G401.6 (cell line): ENCODE data around the gene IQCM.
"Not testable (repeated sequence)": the region's sequence is repeated elsewhere in the genome, so short reads cannot be mapped to it uniquely, and the experiment has no call there.

Experiments
- FAIRE-seq: peaks from 2 replicates; lab custom pipeline; 2012; peaks lifted over from hg19 to GRCh38; lab: Jason Lieb, UNC

IQCM gene

DNA sequence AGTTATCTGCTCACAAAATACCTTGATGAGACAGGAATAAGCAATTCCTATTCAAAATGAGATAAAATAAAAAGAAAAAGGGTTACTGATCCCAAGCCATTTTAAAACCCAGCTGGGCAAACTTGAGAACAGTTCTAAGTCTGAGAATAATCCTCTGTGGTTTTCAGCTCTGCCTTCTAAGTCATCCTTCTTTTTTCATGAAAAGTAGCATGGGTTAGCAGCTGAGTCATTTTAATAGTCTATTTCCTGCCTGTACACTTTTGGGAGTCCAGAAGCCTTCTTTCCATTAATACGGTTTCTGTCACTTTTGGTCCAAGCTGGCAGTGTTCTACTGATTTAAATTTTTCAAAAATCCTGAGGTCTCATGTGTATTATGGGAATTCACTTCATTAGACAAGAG lies 374.3 kb downstream of the IQCM start:
- FAIRE-seq: no peak

DNA sequence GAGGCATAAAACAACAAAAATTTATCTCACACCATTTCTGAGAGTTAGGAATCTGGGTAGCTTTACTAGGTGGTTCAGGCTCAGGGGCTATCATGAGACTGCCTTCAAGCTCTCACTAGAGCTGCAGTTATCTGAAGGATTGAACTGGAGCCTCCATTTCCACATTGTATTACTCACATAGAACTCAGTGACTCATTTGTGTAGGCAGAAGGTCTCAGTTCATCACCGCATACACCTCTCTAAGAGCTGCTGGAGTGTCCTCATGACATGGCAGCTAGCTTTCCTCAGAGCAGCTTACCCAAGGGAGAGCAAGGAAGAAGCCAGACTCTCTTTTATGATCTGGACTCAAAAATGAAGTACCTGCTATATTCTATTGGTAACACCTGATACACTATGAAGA lies 389.2 kb downstream of the IQCM start:
- FAIRE-seq: no peak

DNA sequence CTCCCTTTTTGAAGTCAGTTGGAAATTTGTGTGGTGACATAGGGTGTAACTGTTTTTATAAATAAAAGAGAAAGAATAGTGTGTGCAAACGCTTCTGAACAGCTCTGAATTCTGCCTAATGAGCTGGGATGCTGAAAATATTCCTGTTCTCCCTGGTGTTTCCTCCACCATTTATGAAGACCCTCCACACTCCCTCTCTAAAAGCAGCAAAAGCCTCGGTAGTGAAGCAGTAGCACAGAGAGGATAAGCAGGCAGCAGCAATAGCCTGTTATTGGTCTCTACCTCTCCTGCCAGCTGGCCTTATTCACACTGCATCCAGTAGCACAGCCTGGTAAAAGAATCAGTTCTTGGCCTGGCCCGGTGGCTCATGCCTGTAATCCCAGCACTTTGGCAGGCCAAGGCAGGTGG lies 406.1 kb downstream of the IQCM start:
- FAIRE-seq: no peak

DNA sequence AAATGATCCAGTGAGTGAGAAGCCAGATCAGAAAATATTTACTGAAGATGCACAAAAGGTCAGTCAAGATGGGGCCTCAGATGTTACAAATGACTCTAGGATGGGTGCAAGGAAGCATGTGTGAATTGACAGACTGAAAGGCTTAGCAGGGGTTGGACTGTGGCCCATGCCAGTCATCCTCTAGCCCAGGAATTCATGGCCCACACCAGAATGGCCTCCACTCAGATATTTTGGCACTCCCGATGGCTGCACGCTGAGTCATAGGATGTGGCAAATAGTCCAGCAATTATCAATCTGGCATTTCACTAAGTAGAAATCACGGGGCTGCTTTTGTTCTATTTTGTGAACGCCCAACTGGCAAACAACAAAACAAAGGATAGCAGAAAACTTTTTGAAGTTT lies 406.5 kb downstream of the IQCM start:
- no peak for FAIRE-seq

DNA sequence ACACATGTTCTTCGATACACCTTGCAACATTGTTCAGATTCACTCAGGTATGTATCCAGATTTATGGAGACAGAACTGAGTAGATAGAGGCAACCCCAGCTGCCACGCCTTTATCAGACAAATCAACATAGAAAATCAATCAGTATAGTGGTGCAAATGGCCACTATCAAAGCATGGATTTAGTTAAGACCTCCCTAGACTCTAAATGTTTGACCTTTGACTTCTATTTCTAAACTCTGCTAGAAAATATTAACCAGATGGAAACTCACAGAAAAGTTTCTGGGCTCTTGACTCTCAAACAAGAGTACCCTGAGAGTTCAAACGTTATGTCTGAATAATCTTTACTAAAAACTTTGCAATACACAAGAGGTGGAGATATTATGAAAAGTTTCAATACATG lies 411.5 kb downstream of the IQCM start:
- FAIRE-seq: no peak

DNA sequence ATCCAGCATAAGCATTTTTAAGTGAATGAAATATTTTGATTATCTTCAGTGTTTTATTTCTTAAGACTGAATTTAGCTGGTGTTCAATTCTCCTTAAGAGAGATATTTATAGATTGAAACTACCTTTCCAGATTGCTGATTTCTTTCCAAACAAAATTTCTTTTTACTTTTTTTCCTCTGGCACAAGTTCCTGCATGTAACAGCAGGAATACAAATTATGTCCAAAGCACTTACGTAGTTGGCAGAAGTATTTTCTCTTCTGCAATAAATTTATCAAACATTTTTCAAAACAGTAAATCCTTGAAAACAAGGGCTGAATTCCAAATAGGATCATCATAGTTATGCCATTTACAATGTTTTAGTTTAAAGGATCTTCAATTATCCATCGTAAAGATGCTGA lies 412.6 kb downstream of the IQCM start:
- no peak for FAIRE-seq

DNA sequence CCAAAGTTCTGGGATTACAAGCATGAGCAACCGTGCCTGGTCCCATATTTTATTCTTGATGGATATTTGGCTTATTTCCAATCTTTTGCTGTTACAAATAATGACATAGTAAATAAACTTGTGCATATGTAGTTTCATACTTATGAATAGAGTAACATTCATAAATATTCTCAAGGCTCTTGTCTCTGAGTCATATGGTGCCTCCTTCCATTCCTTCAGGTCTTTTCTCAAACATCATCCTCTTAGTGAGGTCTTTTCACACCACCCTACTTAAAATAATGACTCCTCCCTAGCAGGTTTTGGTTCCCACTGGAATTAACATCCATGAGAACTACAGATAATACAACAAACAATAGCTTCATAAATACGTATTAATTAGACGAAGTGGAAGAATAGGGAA lies 416.6 kb downstream of the IQCM start:
- no peak for FAIRE-seq

DNA sequence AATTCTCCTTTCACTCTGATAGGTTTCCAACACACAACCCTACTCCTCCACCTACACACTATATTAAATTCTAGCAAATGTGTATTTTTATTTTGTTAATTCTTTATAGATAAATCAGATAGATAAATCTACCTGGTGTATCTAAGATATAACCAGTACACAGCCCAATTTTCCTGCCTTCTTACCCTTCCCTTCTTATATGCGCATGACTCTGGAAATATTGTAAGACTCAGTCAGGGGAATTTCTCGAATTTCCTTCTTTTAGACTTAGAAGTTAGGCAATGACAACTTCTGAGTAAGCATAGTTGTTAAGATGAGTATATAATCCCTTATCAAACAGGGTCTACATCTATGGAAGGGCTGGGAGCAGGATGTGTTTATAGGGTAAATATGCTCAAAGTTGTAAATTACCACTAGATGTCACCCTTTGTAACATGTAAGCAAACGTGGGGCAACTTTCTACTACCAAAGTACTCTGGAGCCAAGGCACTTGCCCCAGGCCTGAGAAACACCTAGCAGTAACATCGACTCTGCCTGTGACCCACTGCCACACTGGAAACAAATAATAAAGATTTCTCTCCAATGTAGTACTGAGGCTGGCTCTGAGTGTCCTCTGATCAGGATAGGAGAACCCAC lies 444.7 kb downstream of the IQCM start:
- FAIRE-seq: no peak

DNA sequence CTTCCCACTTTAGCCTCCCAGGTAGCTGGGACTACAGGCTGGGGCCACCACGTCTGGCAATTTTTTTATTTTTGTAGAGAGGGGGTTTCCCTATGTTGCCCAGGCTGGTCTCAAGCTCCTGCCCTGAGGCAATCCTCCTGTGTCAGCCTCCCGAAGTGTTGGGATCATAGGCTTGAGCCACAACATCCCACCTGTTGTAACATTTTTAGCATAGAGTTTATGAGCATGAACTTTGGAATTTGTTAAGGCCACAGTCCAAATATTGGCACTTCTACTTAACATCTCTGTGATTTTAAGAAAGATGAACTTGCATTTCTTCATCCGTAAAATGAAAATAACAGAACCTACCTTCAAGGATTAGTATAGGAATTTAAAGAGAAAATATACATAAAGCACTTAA lies 445.6 kb downstream of the IQCM start:
- no peak for FAIRE-seq

DNA sequence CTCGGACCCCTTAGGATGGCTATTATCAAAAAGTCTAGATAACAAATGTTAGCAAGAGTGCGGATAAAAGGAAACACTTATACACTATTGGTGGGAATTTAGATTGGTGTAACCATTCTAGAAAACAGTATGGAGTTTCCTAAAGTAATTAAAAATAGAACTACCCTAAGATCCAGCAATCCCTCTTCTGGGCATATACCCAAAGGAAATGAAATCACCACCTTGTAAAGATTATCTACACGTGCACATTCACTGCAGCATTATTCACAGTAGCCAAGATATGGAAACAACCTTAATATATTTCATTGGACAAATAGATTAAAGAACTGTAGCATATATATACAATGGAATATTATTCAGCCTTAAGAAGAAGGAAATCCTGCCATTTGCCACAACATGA lies 462.4 kb downstream of the IQCM start:
- no peak for FAIRE-seq

DNA sequence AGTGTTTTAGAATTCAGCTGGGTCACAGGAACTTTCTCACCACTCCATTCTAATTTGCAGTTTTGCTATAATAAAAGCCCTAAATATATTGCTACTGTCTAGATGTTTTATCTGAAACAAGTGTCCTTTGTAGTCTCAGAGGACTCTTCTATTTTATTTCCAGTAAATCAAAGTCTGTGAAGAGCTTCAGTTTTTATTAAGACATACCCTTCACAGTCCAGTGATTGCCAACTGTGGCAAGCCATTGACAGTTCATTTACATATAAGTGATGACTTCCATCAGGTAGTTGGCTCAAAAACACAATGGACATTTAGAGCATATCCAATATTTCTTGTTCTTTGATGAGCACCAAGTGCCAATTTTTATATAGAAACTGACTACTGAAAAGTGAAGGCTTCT lies 466.1 kb downstream of the IQCM start:
- no peak for FAIRE-seq

DNA sequence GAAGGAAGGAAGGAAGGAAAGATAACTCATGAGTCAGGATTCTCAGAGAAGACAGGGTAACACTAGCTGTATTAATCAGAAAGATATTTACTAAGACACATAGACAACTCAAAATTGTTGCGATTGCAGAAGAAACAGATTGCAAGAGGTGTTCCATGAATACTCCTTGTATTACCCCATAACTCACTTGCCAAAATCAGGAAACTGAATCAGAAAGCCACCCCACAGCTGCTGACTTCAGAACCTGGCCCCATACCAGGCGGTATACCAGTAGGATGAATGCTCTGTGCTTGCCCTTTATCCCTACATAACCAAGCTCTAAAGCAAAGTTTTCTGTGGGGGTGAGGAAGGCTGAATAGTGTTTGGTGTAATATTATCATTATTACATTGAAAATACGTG lies 468.5 kb downstream of the IQCM start:
- no peak for FAIRE-seq

DNA sequence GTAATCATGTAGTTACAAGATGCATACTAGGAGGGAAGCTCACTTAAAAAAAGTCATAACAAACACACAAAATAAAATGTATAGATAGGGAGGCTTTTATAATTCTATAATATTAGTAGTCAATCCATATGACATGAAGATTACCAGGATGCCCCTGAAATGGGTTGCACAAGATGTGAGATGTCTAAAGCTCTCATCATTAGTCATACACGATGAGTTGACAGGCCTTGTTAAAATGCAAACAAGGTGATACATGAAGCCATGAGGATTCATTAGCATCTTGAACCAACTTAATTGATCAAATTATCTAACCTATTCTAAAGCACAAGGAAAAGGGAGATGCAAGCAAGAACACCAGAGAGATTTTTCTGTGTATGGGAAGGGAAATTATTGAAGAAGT lies 470.2 kb downstream of the IQCM start:
- no peak for FAIRE-seq

DNA sequence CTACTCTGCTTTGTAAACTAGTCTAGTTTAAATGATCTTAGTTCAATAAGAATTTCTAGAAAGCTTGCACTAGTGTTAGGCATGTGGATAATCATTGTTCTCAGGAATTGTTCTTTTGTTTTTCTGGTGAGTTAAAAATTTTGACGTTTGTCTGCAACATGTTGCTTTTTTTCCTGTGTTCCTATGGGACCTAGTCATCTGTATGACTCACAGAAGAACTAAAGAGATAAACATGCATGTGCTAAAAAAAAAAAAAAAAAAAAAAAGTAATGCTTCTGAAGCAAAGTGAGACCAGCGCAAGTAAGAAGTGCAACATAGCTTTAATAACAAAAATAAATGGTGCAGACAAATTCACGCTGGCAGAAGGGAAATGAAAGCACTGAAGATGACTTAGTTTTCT lies 471.2 kb downstream of the IQCM start:
- no peak for FAIRE-seq

DNA sequence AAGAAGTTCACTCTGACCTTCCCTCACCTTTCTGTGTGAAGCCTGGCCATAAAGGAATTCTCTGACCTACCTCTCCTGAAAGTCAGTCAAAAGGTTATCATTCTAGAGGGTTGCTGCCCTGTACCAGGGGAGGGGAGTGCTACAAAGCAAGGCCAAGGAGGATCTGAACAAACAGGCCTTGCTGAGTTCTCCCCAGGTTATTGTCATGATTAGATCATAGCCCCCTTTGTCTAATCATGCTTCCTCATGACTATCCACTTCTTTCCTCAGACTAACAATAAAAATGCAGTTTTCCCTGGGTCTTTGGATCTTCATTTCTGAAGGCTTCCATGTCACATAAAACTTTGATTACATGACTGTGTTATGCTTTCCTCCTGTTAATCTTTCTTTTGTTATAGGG lies 472.0 kb downstream of the IQCM start:
- FAIRE-seq: no peak

DNA sequence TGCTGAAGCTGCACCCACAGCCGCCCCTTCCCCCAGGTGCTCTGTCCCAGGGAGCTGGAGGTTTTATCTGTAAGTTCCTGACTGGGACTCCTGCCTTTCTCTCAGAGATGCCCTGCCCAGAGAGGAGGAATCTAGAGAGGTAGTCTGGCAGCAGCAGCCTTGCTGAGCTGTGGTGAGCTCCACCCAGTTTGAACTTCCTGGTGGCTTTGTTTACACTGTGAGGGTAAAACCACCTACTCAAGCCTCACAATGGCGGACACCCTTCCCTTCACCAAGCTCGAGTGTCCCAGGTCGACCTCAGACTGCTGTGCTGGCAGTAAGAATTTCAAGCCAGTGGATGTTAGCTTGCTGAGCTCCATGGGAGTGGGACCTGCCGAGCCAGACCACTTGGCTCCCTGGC lies 474.5 kb downstream of the IQCM start:
- FAIRE-seq: not testable (repeated sequence)

DNA sequence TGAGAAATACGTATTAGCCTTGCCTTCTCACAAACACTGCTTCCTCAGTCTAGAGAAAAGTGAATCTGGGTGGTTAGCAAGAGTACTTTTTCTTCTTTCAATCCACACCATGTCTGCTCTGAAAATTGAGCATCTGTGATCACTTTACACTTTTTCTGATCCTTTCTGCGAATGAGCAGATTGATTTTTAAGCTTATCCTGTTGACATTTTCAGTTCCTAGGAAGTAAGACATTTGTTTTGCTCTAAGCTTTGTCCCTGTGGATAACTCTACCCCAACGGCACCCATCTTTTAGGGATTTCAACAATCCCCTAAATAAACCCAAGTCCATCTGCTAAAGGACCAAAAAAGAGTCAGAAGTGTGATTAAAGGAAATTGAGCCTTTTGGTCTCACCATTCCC lies 487.5 kb downstream of the IQCM start:
- FAIRE-seq: no peak

DNA sequence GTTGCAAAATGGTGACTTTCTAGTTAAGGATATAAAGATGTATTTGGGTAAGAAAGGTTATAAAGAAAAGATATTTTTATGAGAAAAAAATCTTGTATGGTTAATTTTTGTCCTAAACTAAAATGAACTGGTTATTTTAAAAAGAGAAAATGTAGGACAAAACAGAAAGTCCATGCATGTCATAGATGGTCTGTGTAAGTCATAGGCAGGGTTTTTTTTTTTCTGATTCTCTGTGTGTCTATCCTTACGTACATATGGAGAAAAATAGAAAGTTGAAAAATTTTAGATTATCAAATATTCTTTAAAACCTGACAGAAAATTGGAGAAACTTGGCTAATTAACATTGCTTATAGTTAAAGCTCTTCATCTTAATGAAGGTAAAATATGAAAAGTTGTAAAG lies 493.4 kb downstream of the IQCM start:
- FAIRE-seq: no peak

DNA sequence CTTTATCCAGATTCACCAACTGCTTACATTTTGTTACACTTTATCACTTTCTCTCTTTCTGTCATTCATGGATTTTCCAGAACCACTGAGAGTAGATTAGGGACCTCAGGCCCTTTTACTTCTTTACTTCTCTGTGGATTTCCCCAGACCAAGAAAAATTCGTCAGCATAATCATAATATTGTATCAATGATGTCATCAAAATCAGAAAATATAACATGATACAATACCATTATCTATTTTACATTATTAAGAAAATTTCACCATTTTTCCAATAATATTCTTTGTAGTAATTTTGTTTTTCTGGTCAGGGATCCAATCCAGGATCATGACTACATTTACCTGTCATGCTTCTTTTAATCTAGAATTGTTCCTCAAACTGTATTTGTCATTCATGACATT lies 494.2 kb downstream of the IQCM start:
- FAIRE-seq: no peak

DNA sequence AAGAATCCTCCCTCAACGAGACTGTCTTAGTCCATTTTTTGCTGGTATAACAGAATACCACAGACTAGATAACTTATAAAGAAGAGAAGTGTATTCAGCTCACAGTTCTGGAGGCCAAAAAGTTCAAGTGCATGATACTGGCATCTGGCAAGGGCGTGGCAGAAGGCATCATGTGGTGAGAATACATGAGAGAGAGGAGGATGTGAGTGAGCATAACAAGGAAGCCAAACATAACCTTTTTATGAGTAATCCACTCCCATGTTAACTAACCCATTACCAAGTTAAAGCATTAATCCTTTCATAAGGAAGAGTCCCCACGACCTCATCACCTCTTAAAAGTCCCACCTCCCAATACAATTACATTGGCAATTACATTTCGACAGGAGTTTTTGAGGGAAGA lies 504.6 kb downstream of the IQCM start:
- no peak for FAIRE-seq

DNA sequence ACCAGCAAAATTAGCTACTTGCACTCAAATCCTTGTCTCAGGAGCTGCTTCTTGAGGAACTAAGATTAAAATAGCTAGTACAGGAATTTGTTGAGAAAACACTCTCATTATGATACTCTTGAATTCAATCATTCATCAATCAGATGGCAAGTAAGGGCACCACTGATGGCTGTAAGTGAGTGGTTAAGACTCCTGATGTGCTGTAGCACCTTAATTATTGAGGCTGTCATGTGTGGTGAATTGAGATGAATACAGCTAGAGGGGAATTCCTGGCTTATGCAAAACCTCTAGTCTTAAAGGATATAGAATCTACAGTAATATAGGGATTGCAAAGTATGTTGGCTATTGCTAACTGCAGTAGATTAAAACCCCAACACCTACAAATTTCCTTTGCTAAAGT lies 509.1 kb downstream of the IQCM start:
- FAIRE-seq: no peak
